DMS 273 (cell line): ENCODE measurements around the gene KLHL26.
A peak's percentile ranks its signal among the peaks of the same experiment; 100 is the strongest.
"Not testable (repeated sequence)": the region's sequence is repeated elsewhere in the genome, so short reads cannot be mapped to it uniquely, and the experiment has no call there.

ENCODE experiments used
- DNase-seq: peaks from one replicate; lab custom pipeline; 2025; ENCODE audit not compliant: unreplicated experiment; lab: John Stamatoyannopoulos, UW

Gene KLHL26

GRCh38 chr19:18662972-18663732 is 26.3 kb downstream of the KLHL26 start:
- DNase-seq = no peak

DNA sequence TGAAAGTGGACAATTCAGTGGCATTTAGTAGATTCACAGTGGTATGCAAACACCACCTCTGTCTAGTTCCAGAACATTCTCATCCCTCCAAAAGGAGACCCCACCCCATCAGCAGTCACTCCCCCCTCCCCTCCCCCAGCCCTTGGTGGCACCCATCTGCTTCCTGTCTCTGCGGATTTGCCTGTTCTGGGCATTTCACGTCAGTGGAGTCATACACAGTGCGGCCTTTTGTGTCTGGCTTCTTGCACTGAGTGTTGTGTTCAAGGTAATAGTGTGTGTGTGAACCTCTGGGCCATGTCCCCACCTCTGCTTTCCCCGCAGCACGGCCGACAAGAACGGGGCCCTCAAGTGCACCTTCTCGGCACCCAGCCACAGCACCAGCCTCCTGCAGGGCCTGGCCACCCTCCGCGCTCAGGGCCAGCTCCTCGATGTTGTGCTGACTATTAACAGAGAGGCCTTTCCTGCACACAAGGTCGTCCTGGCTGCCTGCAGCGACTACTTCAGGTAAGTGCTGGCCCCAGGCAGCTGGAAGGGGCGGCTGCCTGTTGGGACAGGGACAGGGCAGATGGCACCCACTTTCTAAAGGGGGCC is 27.2 kb downstream of the KLHL26 start:
- DNase-seq = no peak

DNA sequence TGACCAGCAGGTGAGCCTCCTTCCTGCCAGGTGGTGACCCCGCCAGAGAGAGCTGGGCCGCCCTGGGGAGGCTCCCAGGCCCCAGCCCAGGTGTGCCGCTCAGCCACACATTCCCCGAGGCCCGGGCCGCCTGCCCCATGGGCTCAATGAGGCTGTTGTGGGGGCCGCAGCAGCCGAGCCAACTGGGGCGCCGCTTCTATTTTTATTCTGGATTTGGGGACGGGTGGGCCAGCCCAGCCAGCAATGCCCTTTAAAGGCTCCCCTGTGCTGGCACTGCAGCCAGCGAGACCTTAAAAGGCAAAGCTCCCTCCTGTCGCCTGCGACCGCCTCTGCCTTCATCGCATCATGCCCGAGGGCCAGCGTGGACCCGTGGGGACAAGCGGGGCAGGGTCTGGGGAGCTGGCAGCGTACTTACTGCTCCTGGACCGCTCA is 29.0 kb downstream of the KLHL26 start:
- DNase-seq = no peak

DNA sequence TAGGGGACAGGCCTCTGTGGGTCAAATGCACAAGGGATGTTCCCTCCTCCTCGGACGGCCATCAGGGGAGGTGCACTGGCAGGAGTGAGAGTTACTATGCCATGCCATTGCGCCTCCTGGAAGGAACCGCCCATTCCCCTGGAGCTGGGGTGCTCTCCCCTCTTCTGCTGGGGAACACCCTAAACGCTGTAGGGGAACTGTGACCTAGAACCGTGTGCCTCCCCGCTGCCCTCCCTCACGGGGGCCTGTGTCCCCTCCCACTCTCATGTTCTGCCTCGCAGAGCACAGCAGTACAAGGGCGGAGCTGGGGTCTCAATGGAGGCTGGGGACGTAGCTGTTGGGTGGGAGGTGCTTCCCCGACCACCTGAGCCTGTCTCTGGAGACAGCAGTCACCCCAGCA is 29.5 kb downstream of the KLHL26 start:
- DNase-seq = no peak

DNA sequence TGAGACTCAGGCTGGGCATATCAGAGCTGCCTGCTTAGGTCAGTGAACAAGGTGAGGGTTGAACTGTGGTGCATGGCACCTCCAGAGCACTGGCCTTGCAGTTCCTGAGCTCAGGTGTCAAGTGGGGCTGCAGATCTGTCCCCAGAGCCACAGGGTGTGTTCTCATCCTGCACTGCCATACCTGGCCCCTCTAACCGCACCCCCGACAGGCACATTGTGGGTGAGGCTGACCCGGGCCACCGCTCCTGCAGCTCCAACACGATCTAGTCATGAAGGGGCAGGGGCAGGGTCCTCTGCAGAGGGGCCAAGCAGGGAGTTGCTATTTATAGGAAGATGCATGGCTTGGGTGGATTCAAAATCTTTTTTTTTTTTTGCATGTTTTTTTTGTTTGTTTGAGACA is 30.0 kb downstream of the KLHL26 start:
- DNase-seq = no peak

DNA sequence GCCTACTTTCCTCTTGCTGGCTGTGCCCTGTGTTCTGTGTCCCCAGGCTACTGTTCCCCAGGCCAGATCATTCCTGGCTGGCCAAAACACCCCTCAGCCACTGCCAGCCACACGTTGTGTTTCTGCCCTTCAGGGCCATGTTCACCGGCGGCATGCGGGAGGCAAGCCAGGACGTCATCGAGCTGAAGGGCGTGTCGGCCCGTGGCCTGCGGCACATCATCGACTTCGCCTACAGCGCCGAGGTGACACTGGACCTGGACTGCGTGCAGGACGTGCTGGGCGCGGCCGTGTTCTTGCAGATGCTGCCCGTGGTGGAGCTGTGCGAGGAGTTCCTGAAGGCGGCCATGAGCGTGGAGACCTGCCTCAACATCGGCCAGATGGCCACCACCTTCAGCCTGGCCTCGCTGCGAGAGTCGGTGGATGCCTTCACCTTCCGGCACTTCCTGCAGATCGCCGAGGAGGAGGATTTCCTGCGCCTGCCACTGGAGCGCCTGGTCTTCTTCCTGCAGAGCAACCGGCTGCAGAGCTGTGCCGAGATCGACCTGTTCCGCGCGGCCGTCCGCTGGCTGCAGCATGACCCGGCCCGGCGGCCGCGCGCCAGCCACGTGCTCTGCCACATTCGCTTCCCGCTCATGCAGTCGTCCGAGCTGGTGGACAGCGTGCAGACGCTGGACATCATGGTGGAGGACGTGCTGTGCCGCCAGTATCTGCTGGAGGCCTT is 30.9 kb downstream of the KLHL26 start:
- no peak for DNase-seq

DNA sequence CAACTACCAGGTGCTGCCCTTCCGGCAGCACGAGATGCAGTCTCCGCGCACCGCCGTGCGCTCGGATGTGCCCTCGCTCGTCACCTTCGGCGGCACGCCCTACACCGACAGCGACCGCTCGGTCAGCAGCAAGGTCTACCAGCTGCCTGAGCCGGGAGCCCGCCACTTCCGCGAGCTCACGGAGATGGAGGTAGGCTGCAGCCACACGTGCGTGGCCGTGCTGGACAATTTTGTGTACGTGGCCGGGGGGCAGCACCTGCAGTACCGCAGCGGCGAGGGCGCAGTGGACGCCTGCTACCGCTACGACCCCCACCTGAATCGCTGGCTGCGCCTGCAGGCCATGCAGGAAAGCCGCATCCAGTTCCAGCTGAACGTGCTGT is 31.4 kb downstream of the KLHL26 start:
- DNase-seq = no peak

DNA sequence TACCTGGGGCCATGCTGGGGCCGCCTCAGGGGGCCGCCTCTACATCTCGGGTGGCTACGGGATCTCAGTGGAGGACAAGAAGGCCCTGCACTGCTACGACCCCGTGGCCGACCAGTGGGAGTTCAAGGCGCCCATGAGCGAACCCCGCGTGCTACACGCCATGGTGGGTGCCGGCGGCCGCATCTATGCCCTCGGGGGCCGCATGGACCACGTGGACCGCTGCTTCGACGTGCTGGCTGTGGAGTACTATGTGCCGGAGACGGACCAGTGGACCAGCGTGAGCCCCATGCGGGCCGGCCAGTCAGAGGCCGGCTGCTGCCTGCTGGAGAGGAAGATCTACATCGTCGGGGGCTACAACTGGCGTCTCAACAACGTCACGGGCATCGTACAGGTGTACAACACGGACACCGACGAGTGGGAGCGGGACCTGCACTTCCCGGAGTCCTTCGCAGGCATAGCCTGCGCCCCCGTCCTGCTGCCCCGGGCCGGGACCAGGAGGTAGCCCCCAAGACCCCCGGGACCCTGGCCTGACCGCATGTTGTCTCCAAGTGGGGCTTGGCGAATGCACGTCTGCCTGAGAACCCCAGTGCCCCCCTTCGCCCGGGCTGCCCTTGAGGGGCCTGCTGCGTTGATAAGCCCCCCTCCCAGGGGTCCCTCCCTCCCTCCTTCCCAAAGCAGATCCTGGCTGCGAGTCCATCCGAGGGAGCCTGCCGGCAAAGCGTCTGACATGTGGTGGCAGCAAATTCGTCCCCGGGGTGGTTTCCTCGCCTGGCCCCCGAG is 32.1 kb downstream of the KLHL26 start:
- DNase-seq = no peak

DNA sequence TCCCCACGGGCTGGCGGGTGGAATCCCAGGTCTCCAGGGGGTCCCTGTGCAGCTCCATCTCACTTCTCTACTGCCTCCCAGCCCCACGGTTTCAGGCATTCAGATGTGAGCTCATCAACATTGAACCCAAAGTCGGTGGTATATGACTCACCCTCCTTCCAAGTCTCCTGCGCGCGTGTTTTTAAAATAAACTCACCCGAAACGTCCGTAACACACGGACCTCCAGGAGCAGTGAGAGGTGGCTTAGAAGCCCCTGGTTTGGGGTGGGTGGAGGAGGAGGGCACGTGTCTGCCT is 32.6 kb downstream of the KLHL26 start:
- DNase-seq = no peak

DNA sequence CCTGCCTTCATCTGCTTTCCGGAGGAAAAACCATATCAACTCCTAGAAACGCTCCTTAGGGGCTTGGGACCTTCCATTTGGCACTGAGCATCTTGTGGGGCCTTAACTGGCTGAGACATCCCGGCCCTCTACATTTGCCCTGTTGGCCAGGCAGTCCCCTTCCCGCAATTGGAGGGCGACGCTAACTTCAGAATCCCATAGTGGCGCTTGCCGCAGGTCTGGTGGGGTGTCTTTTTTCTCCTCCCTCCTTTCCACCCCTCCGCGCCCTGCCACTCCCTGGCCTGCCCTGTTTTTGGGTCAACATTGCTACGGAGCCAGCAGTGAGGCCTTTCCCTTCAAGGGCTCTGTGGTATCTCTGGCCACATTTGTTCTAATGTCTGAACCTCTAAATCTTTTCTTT is 33.1 kb downstream of the KLHL26 start:
- DNase-seq = no peak

DNA sequence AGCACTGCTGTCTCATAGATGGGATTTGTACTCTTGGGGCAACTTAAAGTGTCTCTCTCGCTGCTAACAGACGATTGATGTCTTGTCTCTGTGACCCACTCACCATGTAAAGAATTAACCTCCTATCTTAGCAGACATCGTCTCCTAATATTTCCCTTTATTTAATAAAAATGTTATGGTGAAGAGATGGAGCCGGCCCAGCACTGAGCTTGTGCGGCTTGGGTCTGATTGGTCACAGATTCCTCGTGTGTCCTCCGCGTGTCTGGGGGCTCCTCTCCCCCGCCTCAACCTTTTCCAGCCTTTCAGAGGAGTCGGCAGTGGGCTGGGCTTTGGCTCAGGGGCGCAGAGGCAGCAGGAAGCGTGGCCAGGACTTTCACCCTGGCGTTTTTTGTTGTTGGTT is 33.5 kb downstream of the KLHL26 start:
- DNase-seq = no peak

- DNase-seq = no peak
Observed at GRCh38 chr19:18671303-18672043, 34.6 kb downstream of the KLHL26 start.

- no peak for DNase-seq
Observed at GRCh38 chr19:18672044-18672451, 35.2 kb downstream of the KLHL26 start.

DNA sequence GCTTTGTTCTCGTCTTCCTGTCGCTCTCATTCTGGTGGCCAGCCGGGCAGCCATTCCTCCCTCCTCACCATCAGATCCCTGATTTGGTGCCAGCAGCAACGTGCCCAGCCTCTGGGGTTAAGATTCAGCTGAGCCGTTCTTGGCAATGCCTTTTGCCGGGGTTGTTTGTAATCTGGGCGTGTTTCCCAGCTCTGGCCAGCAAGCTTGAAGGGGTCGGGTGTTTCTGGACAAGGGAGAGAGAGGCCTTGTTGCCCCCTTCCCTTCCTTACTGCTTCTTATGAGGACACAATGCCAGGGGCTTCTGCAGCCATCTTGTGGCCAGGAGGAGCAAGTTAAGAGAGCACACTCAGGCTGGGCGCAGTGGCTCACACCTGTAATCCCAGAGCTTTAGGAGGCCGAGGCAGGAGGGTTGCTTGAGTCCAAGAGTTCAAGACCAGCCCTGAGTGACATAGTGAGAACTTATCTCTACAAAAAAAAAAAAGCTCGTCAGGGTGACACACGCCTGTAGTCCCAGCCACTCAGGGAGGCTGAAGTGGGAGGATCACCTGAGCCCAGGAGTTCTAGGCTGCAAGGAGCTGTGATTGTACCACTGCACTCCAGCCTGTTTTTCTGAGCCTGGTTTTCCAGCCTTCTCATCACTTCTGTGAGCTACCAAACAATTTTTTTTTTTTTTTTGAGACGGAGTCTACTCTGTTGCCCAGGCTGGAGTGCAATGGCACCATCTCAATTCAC is 35.9 kb downstream of the KLHL26 start:
- peak; percentile 30 for DNase-seq

DNA sequence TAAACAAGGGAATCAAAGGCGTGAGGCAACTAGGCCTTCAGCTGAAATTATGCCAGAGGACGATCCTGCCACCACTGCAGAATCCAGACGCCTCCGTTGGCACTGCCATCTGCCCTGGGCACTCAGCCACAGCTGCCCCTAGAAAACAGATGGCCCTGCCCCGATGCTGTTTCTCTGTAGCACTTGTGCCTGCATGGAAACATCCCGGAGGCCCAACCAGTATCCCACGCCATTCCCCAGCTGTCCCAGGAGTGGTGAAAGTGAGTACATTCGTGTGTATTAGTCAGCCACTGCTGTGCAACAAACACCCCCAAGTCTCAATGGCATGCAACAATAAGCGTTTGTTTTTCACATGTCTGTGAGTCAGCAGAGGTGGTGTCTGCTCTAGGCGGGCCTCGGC is 37.8 kb downstream of the KLHL26 start:
- DNase-seq = peak; percentile 96

DNA sequence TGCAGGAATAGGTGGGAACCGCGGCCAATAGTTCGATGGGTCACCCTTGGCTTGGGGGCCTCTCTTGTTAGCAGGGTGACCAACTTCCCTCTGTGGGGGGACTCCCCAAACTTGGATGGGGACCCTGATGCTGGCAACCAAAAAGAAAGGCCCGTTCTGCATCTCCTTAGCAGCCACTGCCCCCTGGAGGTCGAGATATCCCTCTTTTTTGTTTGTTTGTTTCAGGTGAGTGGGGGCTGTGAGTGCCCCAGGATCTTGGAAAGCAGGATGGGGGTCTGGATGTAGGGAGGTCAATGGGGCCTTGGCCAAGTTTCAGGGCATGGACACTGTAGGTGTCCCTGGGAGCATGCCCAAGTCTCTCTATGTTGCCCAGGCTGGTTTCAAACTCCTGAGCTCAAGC is 39.0 kb downstream of the KLHL26 start:
- DNase-seq = peak; percentile 30

GRCh38 chr19:18676692-18677091 is 39.9 kb downstream of the KLHL26 start:
- DNase-seq = no peak

DNA sequence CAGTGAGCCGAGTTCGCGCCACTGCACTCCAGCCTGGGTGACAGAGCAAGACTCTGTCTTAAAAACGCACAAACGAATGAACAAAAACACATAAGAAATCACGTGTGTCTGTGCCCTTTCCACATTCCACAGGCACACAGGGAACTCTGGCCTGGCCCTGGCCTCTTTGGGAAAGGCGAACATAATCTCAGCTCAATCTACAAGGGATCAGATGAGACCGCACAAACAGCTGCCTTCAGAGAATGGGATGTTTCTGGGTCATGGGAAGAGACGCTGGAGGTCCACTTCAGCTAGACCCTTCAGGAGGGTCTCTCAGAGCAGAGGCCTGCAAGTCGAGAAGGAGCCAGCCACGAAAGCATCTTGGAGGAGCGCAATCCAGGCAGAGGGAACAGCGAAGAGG is 40.3 kb downstream of the KLHL26 start:
- no peak for DNase-seq

DNA sequence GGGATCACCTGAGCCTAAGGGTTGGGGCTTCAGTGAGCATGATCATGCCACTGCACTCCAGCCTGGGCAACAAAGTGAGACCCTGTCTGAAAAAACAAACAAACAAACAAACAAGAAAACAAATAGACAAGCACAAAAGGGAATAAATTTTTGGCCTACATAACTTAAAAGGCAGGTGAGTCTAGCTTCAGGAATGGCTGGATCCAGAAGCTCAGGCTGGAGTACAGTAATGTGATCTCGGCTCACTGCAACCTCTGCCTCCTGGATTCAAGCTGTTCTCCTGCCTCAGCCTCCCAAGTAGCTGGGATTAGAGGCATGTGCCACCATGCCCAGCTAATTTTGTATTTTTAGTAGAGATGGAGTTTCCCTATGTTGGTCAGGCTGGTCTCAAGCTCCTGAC is 43.3 kb downstream of the KLHL26 start:
- not testable (repeated sequence) for DNase-seq

DNA sequence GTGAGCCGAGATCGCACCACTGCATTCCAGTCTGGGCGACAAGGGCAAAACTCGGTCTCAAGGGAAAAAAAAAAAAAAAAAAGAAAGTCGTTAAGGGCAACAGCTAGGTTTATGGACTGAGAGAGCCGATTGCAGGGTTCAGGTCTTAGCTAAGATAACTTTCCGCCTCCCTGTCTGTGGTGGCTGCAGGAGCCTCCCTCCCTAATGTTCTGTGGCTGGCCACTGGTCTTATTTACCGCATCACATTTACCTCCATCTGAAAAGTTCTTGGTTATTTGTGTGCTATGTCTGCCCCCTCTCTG is 45.9 kb downstream of the KLHL26 start:
- no peak for DNase-seq
